GM18517 (cell line): ENCODE measurements around the gene GRK5.

Source experiments
- ATAC-seq: cut with Tn5 transposase; IDR thresholded peaks from one replicate; pipeline ENCODE4 v1.9.1; 2021; ENCODE audit warnings: mild to moderate bottlenecking, moderate library complexity; ENCODE audit not compliant: unreplicated experiment

Gene GRK5

DNA sequence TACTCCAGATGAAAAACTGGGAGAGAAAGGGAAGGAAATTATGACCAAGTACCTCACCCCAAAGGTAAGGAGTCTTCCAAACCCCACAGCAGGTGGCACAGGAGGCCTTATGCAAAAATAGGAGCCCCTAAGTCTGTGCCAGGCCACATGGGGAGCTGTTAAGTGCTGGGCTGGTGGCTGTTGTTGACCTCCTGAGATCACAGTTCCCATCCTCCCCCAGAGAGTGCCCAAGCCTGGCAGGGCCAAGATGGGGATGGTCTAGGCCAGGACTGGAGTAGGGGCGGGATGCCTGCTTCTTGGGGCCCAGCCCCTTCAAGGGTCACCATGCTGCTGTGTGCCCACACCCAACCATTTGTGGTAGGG lies 189.3 kb downstream of the GRK5 start:
- ATAC-seq: no peak

- ATAC-seq: no peak
These were observed 190.0 kb downstream of the GRK5 start for GRCh38 chr10:119397416-119397815.

DNA sequence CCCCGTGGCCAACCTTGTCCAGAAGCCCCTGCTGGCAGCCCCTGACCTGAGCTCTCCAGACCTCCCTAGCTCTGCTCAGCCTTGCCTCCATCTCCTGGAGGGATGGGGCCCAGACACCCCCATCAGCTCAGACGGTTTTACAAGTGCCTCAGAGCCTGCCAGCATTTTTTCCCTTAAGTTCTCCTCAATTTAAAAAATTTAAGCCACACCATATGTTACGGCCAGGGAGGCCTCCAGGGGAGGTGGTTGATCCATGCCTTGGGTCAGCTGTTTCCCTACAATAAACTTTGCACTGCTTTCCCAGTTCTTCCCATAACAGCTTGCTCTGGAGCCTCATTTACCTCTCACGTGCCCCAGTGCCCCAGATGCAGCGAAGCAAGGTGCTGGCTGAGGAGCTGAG lies 191.6 kb downstream of the GRK5 start:
- no peak for ATAC-seq

DNA sequence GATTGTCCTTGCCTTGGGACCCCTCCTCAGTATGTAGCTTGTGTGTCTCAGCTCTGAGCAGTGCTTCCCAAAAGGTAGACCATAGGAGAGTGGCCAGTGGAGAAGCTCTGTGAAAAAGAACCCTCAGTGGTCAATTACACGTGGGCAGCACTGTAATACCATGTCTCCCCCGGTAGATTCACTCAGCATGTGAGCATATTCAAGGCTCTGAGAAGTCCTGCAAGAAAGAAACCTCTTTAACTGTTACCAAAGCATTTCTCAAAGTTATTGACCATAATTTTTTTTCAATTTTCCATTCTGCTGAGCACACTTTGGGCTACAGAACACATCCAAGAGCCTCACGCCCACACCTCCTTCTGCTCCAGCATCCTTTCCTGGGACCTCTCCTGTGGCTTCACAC lies 192.1 kb downstream of the GRK5 start:
- ATAC-seq: no peak

GRCh38 chr10:119401671-119402395 lies 194.5 kb downstream of the GRK5 start:
- ATAC-seq: no peak

GRCh38 chr10:119403921-119404320 lies 196.6 kb downstream of the GRK5 start:
- no peak for ATAC-seq

DNA sequence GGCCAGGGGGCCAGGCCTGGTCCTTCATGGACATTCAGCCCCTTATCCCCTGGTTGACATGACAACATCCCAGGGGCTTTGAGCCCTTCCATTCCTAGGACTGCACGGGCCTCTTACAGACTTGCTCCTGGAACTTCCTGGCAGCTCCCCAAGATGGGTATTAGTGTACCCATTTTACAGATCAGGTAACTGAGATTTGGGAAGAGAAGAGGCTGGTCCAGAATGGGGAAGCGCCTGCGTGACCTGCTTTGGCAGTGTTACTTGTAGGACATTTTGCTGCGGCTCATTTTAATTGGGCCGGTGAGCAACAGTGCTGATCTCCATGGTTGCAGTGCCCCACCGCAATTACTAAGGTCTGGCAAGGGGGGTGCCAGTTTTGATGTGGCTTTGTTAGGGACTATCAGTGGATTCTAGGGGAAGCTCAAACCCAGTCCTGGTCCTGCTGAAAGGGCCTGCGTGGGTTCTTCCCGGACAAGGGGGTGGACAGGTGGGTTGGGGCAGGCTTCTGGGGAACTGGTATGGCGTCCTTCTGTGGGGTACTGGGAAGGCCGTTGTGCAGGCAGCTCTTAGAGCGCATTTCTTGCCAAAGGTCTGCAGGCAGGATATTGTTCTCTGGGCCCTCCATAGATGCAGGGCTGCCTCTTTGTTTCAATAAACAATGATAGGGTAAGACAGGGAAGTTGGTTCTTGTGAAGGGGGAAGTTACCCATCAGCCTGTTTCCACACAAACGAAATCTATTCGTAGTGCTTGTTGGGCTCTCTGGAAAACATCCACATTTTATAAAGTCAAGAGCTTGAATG lies 197.5 kb downstream of the GRK5 start:
- ATAC-seq: no peak

GRCh38 chr10:119405520-119405807 lies 198.1 kb downstream of the GRK5 start:
- ATAC-seq: no peak

GRCh38 chr10:119406137-119406536 lies 198.8 kb downstream of the GRK5 start:
- no peak for ATAC-seq

- no peak for ATAC-seq
These were observed 199.4 kb downstream of the GRK5 start for GRCh38 chr10:119406601-119407253.

- ATAC-seq: no peak
These were observed 199.9 kb downstream of the GRK5 start for GRCh38 chr10:119407254-119407777.

GRCh38 chr10:119408072-119408471 lies 200.7 kb downstream of the GRK5 start:
- no peak for ATAC-seq

- ATAC-seq: no peak
These were observed 201.6 kb downstream of the GRK5 start for GRCh38 chr10:119408969-119409371.

DNA sequence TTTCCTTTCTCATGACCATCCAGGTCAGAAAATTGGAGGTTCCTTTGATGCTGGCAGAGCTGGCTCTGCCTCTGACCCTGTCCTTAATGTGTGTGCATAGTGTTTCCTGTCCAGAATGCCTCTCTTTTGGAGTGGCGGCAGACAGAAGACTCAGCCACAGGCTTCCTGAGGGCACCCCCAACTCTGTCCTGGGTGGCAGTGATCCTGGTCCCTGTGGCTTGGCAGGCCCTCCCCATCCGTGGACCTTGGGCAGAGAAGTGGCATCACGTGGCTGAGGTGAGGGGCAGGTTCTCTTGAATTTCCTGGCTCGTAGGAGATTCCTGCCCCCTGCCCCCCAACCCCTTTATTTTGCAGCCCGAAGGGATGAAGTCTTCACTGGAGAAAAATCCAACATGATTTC lies 202.0 kb downstream of the GRK5 start:
- ATAC-seq: no peak

DNA sequence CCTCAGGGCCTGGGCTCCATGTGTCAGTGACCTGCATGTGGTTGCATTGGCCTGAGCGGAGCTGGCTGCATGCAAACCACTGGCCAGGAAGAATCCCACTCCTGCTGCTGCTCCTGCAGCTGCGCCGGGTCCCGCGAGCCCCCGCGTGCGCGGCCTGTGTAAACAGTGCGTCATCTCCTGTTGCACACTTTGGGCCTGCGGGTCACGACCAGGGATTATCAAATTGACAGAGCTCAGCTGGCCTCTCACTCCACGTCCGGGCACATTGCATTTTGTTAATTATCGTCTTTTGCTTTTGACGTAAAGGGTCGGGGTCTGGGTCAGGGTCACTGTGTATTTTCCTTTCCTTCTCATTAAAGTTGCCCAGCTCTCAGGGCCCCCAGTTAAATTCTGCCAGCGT lies 202.5 kb downstream of the GRK5 start:
- no peak for ATAC-seq

- no peak for ATAC-seq
These were observed 203.2 kb downstream of the GRK5 start for GRCh38 chr10:119410361-119411116.

- no peak for ATAC-seq
These were observed 205.1 kb downstream of the GRK5 start for GRCh38 chr10:119412244-119413092.

DNA sequence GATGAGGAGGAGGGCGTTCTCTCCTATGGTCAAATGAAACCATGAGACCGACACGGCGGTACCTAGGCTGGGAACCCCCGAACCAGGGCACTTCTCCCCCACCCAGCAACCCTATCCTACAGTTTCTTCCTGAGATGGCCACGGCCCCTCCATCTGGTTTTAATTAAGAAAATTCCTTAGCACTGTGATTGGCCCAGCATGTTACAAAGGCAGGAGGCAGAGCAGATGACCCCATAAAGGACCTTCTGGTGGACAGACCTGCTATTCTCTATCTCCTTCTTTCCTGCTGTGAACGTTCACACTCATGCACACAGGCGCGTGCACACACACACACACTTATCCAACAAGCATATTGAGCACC lies 205.7 kb downstream of the GRK5 start:
- no peak for ATAC-seq

- ATAC-seq: no peak
These were observed 206.2 kb downstream of the GRK5 start for GRCh38 chr10:119413471-119414080.

- no peak for ATAC-seq
These were observed 206.8 kb downstream of the GRK5 start for GRCh38 chr10:119414081-119414611.
